ENCODE data around the gene ACP7.

Gene ACP7

GRCh38 chr19:39046037-39046821, 37.9 kb upstream of the ACP7 start:
- Histone ChIP-seq H3K27me3 (replicated peaks; ENCODE audit: control insufficient read depth, insufficient read depth, low read length) (no peaks in the 10 kb centered on the region), H3K36me3 (ENCODE audit: control insufficient read depth, insufficient read depth, low read length) (no peaks in the 10 kb centered on the region), H3K4me3 (replicated peaks; ENCODE audit: low read depth, low read length) (no peak overlapping the region)
- no peak for DNase-seq (ENCODE audit: extremely low read depth, insufficient read length)
- TF ChIP-seq CTCF (IDR thresholded peaks at IDR 0.05; ENCODE audit: insufficient read depth, low read length, poor library complexity, severe bottlenecking), result no peak

GRCh38 chr19:39047073-39047472, 37.1 kb upstream of the ACP7 start:
- no peaks in the 10 kb centered on the region for H3K36me3 ChIP-seq (ENCODE audit: control insufficient read depth, insufficient read depth, low read length)
- H3K4me3 ChIP-seq (replicated peaks; ENCODE audit: low read depth, low read length), result no peak overlapping the region
- no peak for DNase-seq (ENCODE audit: extremely low read depth, insufficient read length)
- no peaks in the 10 kb centered on the region for H3K27me3 ChIP-seq (replicated peaks; ENCODE audit: control insufficient read depth, insufficient read depth, low read length)
- no peak for TF ChIP-seq CTCF (IDR thresholded peaks at IDR 0.05; ENCODE audit: insufficient read depth, low read length, poor library complexity, severe bottlenecking)

- DNase-seq (ENCODE audit: extremely low read depth, insufficient read length), result peak; percentile 49
- peak; percentile 85 for TF ChIP-seq CTCF (IDR thresholded peaks at IDR 0.05; ENCODE audit: insufficient read depth, low read length, poor library complexity, severe bottlenecking)
- no peak overlapping the region for H3K4me3 ChIP-seq (replicated peaks; ENCODE audit: low read depth, low read length)
- H3K36me3 ChIP-seq (ENCODE audit: control insufficient read depth, insufficient read depth, low read length), result no peaks in the 10 kb centered on the region
- H3K27me3 ChIP-seq (replicated peaks; ENCODE audit: control insufficient read depth, insufficient read depth, low read length), result no peaks in the 10 kb centered on the region; the same call in 1 of the 2 replicates
These were observed 31.9 kb upstream of the ACP7 start for GRCh38 chr19:39052243-39052746.

GRCh38 chr19:39052846-39053245, 31.3 kb upstream of the ACP7 start:
- no peak overlapping the region for H3K4me3 ChIP-seq (replicated peaks; ENCODE audit: low read depth, low read length)
- no peak for TF ChIP-seq CTCF (IDR thresholded peaks at IDR 0.05; ENCODE audit: insufficient read depth, low read length, poor library complexity, severe bottlenecking)
- no peaks in the 10 kb centered on the region for H3K36me3 ChIP-seq (ENCODE audit: control insufficient read depth, insufficient read depth, low read length)
- H3K27me3 ChIP-seq (replicated peaks; ENCODE audit: control insufficient read depth, insufficient read depth, low read length), result no peaks in the 10 kb centered on the region; the same call in 1 of the 2 replicates
- DNase-seq (ENCODE audit: extremely low read depth, insufficient read length), result no peak

- no peaks in the 10 kb centered on the region; the same call in 1 of the 2 replicates for H3K27me3 ChIP-seq (replicated peaks; ENCODE audit: control insufficient read depth, insufficient read depth, low read length)
- TF ChIP-seq CTCF (IDR thresholded peaks at IDR 0.05; ENCODE audit: insufficient read depth, low read length, poor library complexity, severe bottlenecking), result no peak
- no peaks in the 10 kb centered on the region for H3K36me3 ChIP-seq (ENCODE audit: control insufficient read depth, insufficient read depth, low read length)
- no peak overlapping the region for H3K4me3 ChIP-seq (replicated peaks; ENCODE audit: low read depth, low read length)
- DNase-seq (ENCODE audit: extremely low read depth, insufficient read length), result no peak
These were observed 30.7 kb upstream of the ACP7 start for GRCh38 chr19:39053276-39054090.

All from GM06990 (cell line).